ENCODE measurements around the gene PLIN3.
"Not testable (repeated sequence)": the region's sequence is repeated elsewhere in the genome, so short reads cannot be mapped to it uniquely, and the experiment has no call there.

PLIN3 gene

GRCh38 chr19:4844348-4845179 is 22.9 kb downstream of the PLIN3 start:
- DNase-seq, result no peak

DNA sequence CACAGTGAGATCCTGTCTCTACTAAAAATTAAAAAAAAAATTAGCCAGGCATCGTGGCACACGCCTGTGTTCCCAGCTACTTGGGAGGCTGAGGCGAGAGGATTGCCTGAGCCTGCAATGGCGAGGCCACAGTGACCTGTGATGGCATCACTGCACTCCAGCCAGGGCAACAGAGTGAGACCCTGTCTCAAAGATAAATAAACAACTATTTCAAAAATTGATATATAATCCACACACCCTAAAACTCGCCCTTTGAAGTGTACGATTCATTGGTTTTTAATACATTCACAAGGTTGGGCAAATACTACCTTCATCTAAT is 23.9 kb downstream of the PLIN3 start:
- no peak for DNase-seq

GRCh38 chr19:4839192-4839591 is 28.3 kb downstream of the PLIN3 start:
- DNase-seq, result no peak

DNA sequence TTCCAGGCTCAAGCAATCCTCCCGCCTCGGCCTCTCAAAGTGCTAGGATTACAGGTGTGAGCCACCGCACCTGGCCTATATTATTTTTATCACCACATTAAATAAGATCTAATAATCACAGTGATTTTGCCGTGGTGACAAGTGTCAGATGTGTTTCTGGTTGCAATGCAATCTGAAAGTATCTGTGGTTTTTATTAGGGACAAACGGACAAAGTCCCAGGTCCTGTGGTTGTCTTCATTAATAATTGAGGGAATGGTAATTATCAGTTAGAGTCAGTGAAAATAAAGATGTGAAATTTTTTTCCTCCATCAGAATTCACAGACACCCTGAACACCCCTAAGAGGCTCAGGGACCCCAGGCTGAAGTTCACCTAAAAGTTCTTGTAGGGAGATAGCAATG is 34.7 kb downstream of the PLIN3 start:
- DNase-seq, result no peak

GRCh38 chr19:4831979-4832340 is 35.5 kb downstream of the PLIN3 start:
- DNase-seq, result not testable (repeated sequence)

GRCh38 chr19:4831304-4831978 is 36.0 kb downstream of the PLIN3 start, which contains the start of gene TICAM1:
TSS of gene TICAM1 (minus strand) at chr19:4831712. CDS start at chr19:4818377, 13,335 bp downstream.
- DNase-seq, result peak; percentile 89

GRCh38 chr19:4830768-4831265 is 36.6 kb downstream of the PLIN3 start:
- no peak for DNase-seq

DNA sequence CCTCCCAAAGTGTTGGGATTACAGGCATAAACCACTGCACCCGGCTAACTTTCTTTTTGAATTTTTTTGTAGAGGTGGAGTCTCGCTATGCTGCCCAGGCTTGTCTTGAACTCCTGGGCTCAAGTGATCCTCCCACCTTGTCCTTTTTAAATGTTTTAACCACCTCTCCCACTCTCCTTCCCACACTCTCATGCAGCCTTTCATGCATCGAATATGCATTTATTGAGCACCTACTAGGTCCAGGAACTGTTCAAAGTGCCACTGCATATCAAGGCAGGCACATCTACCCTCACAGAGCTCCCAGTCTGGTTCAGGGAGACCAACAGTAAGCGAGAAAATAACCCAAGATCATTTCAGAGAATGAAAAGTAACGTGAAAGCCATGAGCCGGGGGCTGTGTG is 37.1 kb downstream of the PLIN3 start:
- DNase-seq, result no peak

- DNase-seq, result no peak
Observed at GRCh38 chr19:4829001-4829712, 38.3 kb downstream of the PLIN3 start.

GRCh38 chr19:4823577-4823976 is 43.9 kb downstream of the PLIN3 start:
- DNase-seq, result no peak

DNA sequence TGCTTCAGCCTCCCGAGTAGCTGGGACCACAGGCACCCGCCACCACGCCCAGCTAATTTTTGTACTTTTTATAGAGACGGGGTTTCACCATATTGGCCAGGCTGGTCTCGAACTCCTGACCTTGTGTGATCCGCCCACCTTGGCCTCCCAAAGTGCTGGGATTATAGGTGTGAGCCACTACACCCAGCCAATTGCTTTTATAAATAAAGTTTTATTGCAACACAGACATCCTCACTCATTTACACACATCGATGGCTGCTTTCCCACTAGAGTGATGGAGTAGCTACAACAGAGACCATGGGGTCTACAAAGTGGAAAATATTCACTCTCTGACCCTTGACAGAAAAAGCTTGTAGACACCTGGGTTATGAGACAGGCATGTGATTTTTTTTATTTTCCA is 45.1 kb downstream of the PLIN3 start:
- not testable (repeated sequence) for DNase-seq

GRCh38 chr19:4821265-4821664 is 46.2 kb downstream of the PLIN3 start:
- DNase-seq, result no peak

DNA sequence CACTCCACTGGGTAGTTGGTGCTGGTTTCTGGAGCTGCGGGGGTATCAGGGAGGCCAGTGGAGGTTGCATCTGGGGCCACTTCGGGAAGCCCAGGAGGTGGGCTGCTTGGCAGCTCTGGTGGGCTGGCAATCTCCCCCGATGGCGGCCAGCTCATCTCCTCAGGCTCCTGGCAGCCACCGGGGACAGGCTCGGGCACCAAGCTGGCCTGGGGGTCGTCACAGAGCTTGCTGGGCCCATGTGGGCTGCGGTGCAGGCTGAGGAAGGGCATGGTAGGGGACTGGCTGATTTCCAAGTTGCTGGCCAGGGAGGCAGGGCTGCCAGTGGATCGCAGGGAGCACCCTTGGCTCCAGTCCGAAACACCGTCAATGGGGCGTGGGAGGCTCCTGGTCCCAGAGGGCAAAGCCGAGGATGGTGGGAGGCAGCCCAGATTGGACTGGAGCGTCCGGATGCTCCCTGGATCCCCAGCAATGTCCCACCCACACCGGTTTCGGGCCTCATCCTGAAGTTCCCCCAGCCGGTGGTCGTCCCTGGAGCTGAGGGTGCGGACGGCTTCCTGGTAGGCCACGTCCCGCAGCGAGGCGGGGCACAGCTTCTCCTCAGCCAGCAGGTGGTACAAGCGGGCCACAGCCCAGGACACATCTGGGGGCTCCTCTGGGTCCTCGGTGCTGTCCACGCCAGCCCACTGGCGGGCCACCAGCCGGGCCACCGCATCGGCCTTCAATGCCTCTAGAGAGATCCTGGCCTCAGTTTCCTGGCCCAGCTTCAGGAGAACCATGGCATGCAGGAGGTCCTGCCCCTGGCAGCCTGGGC is 49.8 kb downstream of the PLIN3 start:
- no peak for DNase-seq

DNA sequence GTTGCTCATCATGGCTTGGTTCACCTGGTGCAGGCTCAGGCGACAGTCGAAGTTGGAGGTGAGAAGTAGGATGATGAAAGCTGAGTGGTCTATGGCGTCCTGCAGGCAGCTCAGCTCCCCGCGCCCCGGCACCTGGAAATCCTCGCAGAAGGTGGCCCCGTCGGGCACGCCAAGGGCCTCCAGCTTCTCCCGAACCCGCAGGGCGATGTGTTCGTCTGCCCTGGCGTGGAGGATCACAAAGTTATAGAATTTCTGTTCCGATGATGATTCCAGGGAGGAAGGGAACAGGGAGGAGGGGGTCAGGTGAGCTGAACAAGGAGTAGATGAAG is 50.6 kb downstream of the PLIN3 start:
- no peak for DNase-seq

GRCh38 chr19:4816202-4816949 is 51.1 kb downstream of the PLIN3 start:
- DNase-seq, result no peak

- DNase-seq, result peak; percentile 83
Observed at GRCh38 chr19:4815426-4816201, 51.9 kb downstream of the PLIN3 start.

- no peak for DNase-seq
Observed at GRCh38 chr19:4814625-4815425, 52.6 kb downstream of the PLIN3 start.

DNA sequence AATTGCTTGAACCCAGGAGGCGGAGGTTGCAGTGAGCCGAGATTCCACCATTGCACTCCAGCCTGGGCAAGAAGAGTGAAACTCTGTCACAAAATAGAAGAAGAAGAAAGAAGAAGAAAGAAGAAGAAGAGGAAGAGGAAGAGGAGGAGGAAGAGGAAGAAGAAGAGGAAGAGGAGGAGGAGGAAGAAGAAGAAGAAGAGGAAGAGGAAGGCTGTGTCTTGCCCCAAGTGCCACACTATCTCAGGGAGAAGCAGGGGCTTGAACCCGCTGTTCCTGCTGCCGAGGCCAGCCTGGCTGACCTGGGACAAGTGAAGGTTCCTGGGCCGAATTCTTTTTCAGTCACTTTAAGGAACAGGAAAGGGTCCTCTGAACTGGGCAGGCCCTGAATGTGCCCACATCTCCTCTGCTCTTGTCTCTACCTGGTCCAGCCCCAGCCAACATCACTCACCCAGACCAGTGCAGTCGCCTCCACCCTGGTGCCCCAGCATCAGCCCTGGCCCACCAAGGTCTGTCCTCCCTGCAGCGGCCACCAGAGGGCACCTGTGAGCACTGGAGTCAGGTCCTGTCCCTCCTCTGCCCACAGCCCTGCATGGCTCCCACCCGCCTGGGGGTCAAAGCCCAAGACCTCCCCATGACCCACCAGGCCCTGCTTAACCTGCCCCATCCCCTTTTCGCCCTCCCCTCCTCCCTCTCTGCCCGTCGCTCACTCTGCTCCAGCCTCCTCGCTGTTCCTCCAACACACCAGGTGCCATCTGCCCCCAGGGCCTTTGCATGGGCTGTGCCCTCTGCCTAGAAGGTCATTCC is 55.9 kb downstream of the PLIN3 start:
- peak; percentile 79 for DNase-seq

GRCh38 chr19:4807188-4807587 is 60.3 kb downstream of the PLIN3 start:
- peak; percentile 46 for DNase-seq

GRCh38 chr19:4806384-4806783 is 61.1 kb downstream of the PLIN3 start:
- no peak for DNase-seq
